H1 (cell line): ENCODE data around the gene SLC39A9. TPM values are rescaled to one million over a fixed set of nuclear protein-coding genes. Genes with fewer than 3 reads are reported as not detected.

ENCODE experiments used
- ATF3 ChIP-seq: IDR thresholded peaks from 2 replicates; pipeline ENCODE4 v1.6.1; 2011; ENCODE audit warnings: low read depth, mild to moderate bottlenecking, low read length; ENCODE audit not compliant: insufficient read depth
- GTF2F1 ChIP-seq: IDR thresholded peaks from 2 replicates; pipeline ENCODE4 v1.6.1; 2012; ENCODE audit warnings: low read depth, low read length, improper control_type of control experiment, borderline replicate concordance
- KDM4A ChIP-seq: IDR thresholded peaks from one replicate; pipeline ENCODE4 v1.7.1; 2012; ENCODE audit warnings: low read depth, mild to moderate bottlenecking, moderate library complexity, low read length, inconsistent platforms; ENCODE audit not compliant: severe bottlenecking
- KDM5A ChIP-seq: fragments of 200-600 bp; IDR thresholded peaks from 2 replicates; pipeline ENCODE4 v1.7.1; 2012; ENCODE audit warnings: mild to moderate bottlenecking, low read length, inconsistent platforms, mixed read lengths
- RFX5 ChIP-seq: IDR thresholded peaks from 2 replicates; pipeline ENCODE4 v1.6.1; 2011; ENCODE audit warnings: low read depth, low read length, improper control_type of control experiment, borderline replicate concordance
- SP2 ChIP-seq: IDR thresholded peaks from 2 replicates; pipeline ENCODE4 v1.6.1; 2012; ENCODE audit warnings: mild to moderate bottlenecking, low read length, inconsistent platforms
- polyA plus RNA-seq, 7 experiments: library from polyadenylated mRNA; depleted of rRNA in 3 of 7; stranded (reverse) in 5 of 7; unstranded in 2 of 7; fragments of >200 nt in 5 of 7; fragments of 200-250 nt in 2 of 7; gene quantifications; 1 replicate in 5 of 7; 2 replicates in 1 of 7; 4 replicates in 1 of 7; pipeline versions ENCODE4 v1.2.1 to v1.2.3, GENCODE V29; 2011 to 2013; ENCODE audit warnings: missing spikeins in 2 of 7, mixed read lengths in 2 of 7
- total RNA-seq: library from RNA; stranded (reverse); fragmentation: NEBNext Ultra II Directional; extraction: Animal tissue kit (Norgen Biotek cat#: 25700); gene quantifications from 2 replicates; pipeline ENCODE4 v1.2.1, GENCODE V29; 2021

SLC39A9 gene
- total and polyA plus RNA-seq, 2 of the 8 experiments (the other 6 are each of a cell fraction or from before 2014, with no cell fraction given) = 31.0 to 44.2 TPM

- TF ChIP-seq KDM4A (no peak), GTF2F1 (no peak), RFX5 (no peak), ATF3 (no peak), KDM5A (no peak), SP2 (no peak)
These were observed 31.9 kb downstream of the SLC39A9 start (continued) for GRCh38 chr14:69430306-69430939.
